DOHH2 (cell line): ENCODE data around the gene PADI1.

Experiments
- CTCF ChIP-seq: fragments of 200-600 bp; sonication (generic); IDR thresholded peaks from one replicate; pipeline ENCODE4 v1.5.1; 2014; ENCODE audit warnings: antibody characterized with exemption, mild to moderate bottlenecking, low read depth, low read length; ENCODE audit not compliant: poor library complexity, severe bottlenecking
- EZH2phosphoT487 ChIP-seq: fragments of 200-600 bp; sonication (generic); IDR thresholded peaks from 2 replicates; pipeline ENCODE4 v1.6.1; 2017; ENCODE audit warnings: borderline replicate concordance, mild to moderate bottlenecking, antibody characterized with exemption, low read length, moderate library complexity, mixed read lengths

DNA sequence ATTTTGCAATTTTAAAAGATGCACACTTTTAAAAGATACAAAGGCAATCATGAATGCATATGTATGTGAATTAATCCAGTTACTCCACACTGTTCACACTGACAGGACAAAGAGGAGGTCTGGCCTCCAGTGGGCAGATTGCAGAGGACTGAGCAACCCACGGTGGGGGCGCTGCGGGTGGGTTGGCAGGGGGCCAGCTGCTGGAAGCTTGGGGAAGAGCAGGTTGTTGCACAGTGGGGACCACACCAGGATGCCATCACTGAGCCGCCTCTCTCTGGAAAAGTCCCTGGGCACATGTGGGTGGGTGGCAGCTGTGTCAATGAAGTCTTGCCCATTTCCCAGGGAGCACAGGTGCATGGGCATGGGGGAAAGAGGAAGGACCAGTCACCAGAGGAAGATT lies 90.4 kb downstream of the PADI1 start:
- TF ChIP-seq CTCF: no peak
- no peak for TF ChIP-seq EZH2phosphoT487
